Activated naive CD4-positive, alpha-beta T cell treated with anti-CD3 and anti-CD28 coated beads for 36 hours (primary cell): Measurements from ENCODE around the gene PROB1. TPM values are rescaled to one million over a fixed set of nuclear protein-coding genes. Genes with fewer than 3 reads are reported as not detected.

Experiments used
- CTCF ChIA-PET: fragments of 350-600 bp; sonication (Branson Sonifier 250); formaldehyde crosslinking; loops from one replicate; lab custom pipeline; 2021; ENCODE audit warnings: antibody characterized with exemption; lab: Charles Lee
- DNase-seq: peaks from one replicate; pipeline ENCODE4 v3.0.0-alpha.2; 2020
- H3K27ac Mint-ChIP-seq: one replicate; pipeline ENCODE4 v1.8.0; 2021; ENCODE audit warnings: mild to moderate bottlenecking, mixed read lengths
- H3K27me3 Mint-ChIP-seq: one replicate; pipeline ENCODE4 v1.8.0; 2021; ENCODE audit warnings: low read depth, mixed read lengths
- H3K36me3 Mint-ChIP-seq: one replicate; pipeline ENCODE4 v1.8.0; 2021; ENCODE audit warnings: low read depth, mixed read lengths
- H3K4me1 Mint-ChIP-seq: one replicate; pipeline ENCODE4 v1.8.0; 2021; ENCODE audit warnings: low read depth, mixed read lengths
- H3K4me3 Mint-ChIP-seq: one replicate; pipeline ENCODE4 v1.8.0; 2021; ENCODE audit warnings: mild to moderate bottlenecking, moderate library complexity, mixed read lengths
- H3K9me3 Mint-ChIP-seq: one replicate; pipeline ENCODE4 v1.8.0; 2021; ENCODE audit warnings: mixed read lengths
- intact Hi-C: fragments of 100-400 bp; cut with micrococcal nuclease; formaldehyde crosslinking; loops from one replicate; pipeline ENCODE4 v1.15.1; 2023
- total RNA-seq, 2 experiments: library from RNA; stranded (reverse); gene quantifications; one replicate each; pipeline ENCODE4 v1.2.3, GENCODE V29; 2021

Gene PROB1
- total RNA-seq, 2 experiments from 2014 or later = 1.1 to 1.2 TPM

DNA sequence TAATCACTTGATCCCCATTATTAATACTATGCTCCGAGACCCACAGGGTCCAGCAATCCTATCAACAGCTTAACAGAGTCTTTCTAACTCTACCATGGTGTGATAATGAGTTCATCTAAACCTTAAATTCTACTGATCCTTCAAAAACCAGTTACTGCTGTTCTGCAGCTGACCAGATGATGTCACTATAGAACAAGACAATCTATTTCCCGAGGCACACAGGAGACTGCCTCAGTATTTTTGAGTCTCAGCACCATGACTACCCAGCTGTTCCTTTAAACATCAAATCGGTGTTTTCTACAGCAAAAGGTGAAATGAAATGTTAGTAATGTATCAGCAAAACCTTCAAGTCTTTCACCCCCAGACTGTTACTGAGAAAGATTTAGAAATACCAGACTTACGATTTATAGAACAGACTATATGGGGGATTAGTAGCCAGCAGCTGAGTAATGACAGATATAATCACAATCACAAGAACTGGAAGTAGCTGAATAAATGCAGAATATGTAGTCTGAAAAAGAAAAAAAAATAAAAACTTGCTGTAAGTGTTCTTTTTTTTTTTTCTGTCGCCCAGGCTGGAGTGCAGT is 27.5 kb upstream of the PROB1 start:
- H3K9me3 Mint-ChIP-seq = no peaks in the 10 kb centered on the region
- peaks cover 5% of the 10 kb centered on the region for H3K4me1 Mint-ChIP-seq
- H3K4me3 Mint-ChIP-seq = no peak overlapping the region
- intact Hi-C loops = loop anchor here (1.0 to 2.0 kb wide), 7 partner anchors 50 to 343 kb away; partner anchors contain the start of genes STING1 and UBE2D2
- H3K27ac Mint-ChIP-seq = no peak overlapping the region
- H3K27me3 Mint-ChIP-seq = no peaks in the 10 kb centered on the region
- H3K36me3 Mint-ChIP-seq = peaks cover 37% of the 10 kb centered on the region
- DNase-seq = peak; percentile 77
- CTCF ChIA-PET = interaction anchor here (0.6 to 9.3 kb wide), 35 partner anchors 8 to 249 kb away, joined by 3 to 326 read pairs (median 5); partner anchors contain the start of genes DNAJC18, SPATA24 and STING1

DNA sequence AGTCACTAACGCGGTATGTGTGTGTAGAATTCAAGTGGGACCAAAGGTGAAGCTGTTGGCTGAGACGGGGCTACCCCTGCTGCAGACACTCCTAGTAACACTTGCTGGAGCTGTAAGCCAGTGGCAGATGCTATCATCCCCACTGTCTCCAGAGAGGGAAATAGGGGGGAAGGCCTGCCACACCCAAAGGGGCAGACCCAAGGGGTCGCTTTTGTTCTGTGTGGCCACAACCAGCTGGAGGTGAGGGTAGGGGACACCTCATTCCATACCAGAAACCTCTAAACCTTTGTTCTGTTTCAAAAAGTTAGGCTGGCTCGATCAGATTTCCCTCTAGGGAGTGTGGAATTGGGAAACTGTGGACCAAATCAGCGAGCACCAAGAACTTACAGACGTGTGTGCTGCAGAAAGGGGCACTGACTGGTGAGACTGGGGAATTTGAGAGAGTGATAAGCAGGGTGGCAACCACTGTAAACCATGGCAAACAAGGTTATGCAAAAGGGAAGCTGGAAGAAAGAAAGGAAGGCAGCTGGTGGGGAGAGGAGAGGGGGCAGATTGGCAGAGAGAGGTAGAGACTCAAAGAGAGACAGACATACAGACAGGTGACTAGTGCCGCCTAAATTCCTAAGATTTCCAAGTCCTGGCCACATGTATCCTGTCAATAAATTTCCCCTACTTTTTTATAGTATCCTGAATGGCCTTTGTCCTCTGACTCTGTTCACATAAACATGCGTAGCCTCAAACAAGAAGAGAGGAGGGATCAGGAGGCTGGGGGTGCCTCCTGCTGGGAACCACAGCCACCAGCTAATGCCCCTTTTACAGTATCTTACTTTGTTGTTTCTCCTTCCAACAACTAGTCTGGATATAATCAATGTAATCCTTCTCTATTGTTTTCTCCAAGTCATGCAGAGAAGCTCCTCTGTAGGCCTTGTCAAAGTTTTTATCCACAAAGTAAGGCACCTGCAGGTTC is 24.6 kb upstream of the PROB1 start:
- Mint-ChIP-seq H3K4me3 (no peak overlapping the region), H3K4me1 (peaks cover 33% of the 10 kb centered on the region), H3K27ac (peak overlapping the region; percentile 44), H3K27me3 (no peaks in the 10 kb centered on the region), H3K36me3 (peaks cover 34% of the 10 kb centered on the region), H3K9me3 (no peaks in the 10 kb centered on the region)
- CTCF ChIA-PET = interaction anchor here (0.8 to 9.3 kb wide), 15 partner anchors 9 to 347 kb away, joined by 3 to 326 read pairs (median 4); partner anchors contain the start of genes SMIM33 and STING1
- intact Hi-C loops = loop anchor here (1.0 to 5.0 kb wide), 2 partner anchors 25 to 328 kb away; no protein-coding TSS in a partner anchor
- DNase-seq = no peak

DNA sequence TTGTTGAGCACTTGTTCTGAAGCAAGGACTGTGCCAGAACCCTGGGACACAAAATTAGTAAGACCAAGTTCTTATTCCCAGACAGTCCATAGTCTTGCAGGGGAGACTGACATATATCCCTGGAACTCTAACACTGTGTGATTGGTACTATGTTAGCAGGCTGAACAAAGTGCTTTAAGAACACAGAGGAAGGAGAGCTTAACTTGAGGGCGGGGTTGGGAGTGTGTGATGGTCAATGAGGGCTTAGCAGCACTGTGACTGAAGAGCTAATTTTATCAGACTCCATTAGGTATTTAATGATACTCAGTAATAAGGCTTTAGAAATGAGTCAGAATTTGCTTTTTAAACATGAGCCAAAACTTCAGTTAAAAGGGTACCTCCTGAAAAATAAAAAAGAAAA is 23.9 kb upstream of the PROB1 start:
- Mint-ChIP-seq H3K36me3 (peaks cover 28% of the 10 kb centered on the region), H3K9me3 (no peaks in the 10 kb centered on the region), H3K27ac (no peak overlapping the region), H3K27me3 (no peaks in the 10 kb centered on the region), H3K4me3 (no peak overlapping the region), H3K4me1 (peaks cover 40% of the 10 kb centered on the region)
- CTCF ChIA-PET = interaction anchor here (0.8 to 9.3 kb wide), 5 partner anchors 10 to 345 kb away, joined by 3 to 326 read pairs (median 3); partner anchors contain the start of gene STING1
- intact Hi-C loops = loop anchor here (1.0 to 5.0 kb wide), 2 partner anchors 24 to 329 kb away; no protein-coding TSS in a partner anchor
- DNase-seq = no peak

DNA sequence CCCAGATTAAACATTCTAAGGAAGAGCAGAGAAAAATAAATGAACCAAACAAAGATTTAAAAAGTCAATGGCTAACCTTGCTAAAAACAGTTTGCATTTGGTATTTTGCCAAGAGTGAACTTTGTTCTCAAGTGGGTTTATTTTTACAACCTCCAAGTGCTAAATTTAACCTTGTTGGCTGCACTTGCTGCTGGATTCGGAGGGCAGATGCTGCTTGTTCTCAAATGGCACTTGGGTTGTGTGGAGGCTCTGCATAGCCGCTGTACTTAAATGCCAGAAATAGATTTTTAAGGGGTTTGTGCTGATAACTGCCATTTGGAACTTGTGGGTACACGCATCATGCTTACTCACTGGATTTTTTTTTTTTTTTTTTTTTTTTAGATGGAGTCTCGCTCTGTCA is 22.3 kb upstream of the PROB1 start:
- no peak overlapping the region for H3K4me3 Mint-ChIP-seq
- intact Hi-C loops = loop anchor here (5.0 kb wide), 1 partner anchor 330 kb away; no protein-coding TSS in a partner anchor
- CTCF ChIA-PET = interaction anchor here (0.7 to 9.3 kb wide), 9 partner anchors 7 to 175 kb away, joined by 3 to 326 read pairs (median 4); no protein-coding TSS in a partner anchor
- no peak overlapping the region for H3K27ac Mint-ChIP-seq
- H3K9me3 Mint-ChIP-seq = no peaks in the 10 kb centered on the region
- H3K36me3 Mint-ChIP-seq = peaks cover 20% of the 10 kb centered on the region
- H3K4me1 Mint-ChIP-seq = peaks cover 50% of the 10 kb centered on the region
- DNase-seq = no peak
- no peaks in the 10 kb centered on the region for H3K27me3 Mint-ChIP-seq

DNA sequence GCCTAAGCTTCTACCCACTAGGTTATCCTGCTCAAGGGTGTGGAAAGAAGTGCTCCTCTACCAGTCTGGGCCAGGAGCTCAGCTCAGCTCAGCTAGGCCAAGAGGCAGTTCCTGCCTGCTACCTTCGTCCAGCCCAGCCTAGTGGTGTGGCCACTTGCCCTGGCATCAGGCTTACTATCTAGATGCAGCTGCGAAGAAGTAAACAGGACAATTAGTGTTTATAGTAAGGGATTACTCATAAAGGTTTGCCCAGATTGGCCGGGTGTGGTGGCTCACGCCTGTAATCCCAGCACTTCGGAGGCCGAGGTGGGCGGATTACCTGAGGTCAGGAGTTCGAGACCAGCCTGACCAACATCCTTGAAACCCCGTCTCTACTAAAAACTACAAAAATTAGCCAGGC is 21.7 kb upstream of the PROB1 start:
- H3K4me3 Mint-ChIP-seq = no peak overlapping the region
- no peaks in the 10 kb centered on the region for H3K27me3 Mint-ChIP-seq
- CTCF ChIA-PET = interaction anchor here (0.7 to 4.5 kb wide), 8 partner anchors 8 to 349 kb away, joined by 3 to 38 read pairs (median 4); partner anchors contain the start of gene DNAJC18
- H3K4me1 Mint-ChIP-seq = peaks cover 49% of the 10 kb centered on the region
- intact Hi-C loops = loop anchor here (5.0 kb wide), 1 partner anchor 331 kb away; no protein-coding TSS in a partner anchor
- H3K36me3 Mint-ChIP-seq = peaks cover 21% of the 10 kb centered on the region
- peak overlapping the region; percentile 85 for H3K27ac Mint-ChIP-seq
- H3K9me3 Mint-ChIP-seq = no peaks in the 10 kb centered on the region
- no peak for DNase-seq

DNA sequence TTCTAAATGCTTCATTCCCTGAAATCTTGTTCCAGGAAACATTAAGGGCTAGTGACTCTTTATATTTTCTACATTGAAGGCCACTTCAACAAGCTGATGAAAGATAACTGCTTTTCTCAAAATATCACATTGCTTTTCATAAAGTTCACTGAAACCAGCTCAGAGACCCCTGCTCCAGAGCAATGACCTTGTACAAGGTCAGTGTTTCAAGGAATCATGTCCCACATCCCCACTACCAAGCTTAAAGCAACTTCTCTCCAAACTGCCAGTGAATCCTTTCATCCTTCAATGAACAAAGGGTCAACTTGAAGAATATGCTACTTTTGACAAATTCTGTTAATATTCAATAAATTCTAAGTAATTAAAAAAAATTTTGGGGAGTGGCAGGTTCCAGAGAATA is 21.0 kb upstream of the PROB1 start:
- CTCF ChIA-PET = interaction anchor here (0.9 to 4.5 kb wide), 8 partner anchors 9 to 350 kb away, joined by 3 to 38 read pairs (median 4); partner anchors contain the start of genes DNAJC18 and MZB1
- intact Hi-C loops = loop anchor here (1.0 to 5.0 kb wide), 7 partner anchors 31 to 331 kb away; no protein-coding TSS in a partner anchor
- Mint-ChIP-seq H3K36me3 (peaks cover 17% of the 10 kb centered on the region), H3K27ac (peak overlapping the region; percentile 90), H3K4me1 (peaks cover 49% of the 10 kb centered on the region), H3K4me3 (peak overlapping the region; percentile 35), H3K27me3 (no peaks in the 10 kb centered on the region), H3K9me3 (no peaks in the 10 kb centered on the region)
- no peak for DNase-seq

DNA sequence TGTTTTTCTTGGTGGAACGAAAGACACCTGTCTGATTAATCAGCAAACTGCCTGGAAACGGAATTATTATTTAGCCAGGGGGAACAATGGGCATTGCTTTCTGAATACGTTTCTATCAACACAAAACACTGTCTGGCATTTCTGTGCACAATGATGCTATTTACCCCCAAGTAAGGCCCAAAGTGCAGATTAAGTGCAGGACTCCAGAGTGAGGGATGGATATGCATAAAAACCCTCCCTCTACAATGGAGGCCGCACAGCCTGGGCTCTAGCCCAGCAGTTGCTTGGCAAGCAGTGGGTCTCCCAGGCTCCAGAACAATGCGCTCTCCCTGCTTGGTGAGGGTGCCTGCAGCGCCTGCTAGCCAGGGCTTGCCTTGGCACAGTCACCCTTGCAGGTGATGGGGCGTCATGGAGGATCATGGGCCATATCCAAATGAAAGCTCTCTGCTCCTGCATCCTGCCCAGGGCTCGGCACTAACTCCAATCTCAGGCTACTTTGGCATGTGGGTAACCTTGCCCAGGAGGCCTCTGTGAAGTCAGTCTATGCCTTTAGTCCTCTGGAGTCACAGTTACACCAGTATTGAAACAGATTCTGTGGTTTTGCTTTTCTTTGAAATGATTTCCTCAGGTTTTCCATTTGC is 20.4 kb upstream of the PROB1 start:
- CTCF ChIA-PET = interaction anchor here (0.9 to 4.5 kb wide), 6 partner anchors 9 to 102 kb away, joined by 3 to 38 read pairs (median 6); partner anchors contain the start of gene MZB1
- Mint-ChIP-seq H3K4me1 (peaks cover 49% of the 10 kb centered on the region), H3K4me3 (peak overlapping the region; percentile 40), H3K36me3 (peaks cover 17% of the 10 kb centered on the region), H3K9me3 (no peaks in the 10 kb centered on the region), H3K27me3 (no peaks in the 10 kb centered on the region), H3K27ac (peak overlapping the region; percentile 90)
- DNase-seq = peak; percentile 66
- intact Hi-C loops = loop anchor here (1.0 to 5.0 kb wide), 7 partner anchors 32 to 332 kb away; no protein-coding TSS in a partner anchor

DNA sequence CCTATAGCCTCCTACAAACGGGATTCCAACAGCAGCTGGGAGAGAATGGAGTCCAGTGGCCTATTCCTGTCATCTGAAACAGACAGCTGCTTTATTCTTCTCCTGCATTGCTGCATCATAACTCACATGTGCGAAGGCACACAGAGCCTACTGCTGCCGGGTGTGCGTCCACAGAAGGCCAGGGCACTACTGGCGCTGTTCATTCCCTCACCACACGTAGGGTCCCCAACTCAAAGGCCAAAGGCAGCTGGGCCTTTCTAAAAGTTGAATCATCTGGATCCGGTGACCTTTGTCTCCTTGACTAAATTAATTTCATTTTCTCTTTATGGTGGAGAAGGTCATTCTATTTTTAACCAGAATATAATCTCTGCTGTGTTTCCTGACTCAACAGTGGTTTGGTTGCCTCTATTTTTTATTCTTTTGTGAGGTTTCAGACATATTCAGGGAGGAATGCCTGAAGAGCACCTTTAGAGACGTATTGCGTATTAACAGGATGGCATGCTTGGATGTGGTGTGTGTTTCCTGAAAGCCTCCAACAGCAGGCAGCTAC is 19.8 kb upstream of the PROB1 start:
- Mint-ChIP-seq H3K36me3 (peaks cover 16% of the 10 kb centered on the region), H3K9me3 (no peaks in the 10 kb centered on the region), H3K4me1 (peaks cover 49% of the 10 kb centered on the region), H3K27me3 (no peaks in the 10 kb centered on the region), H3K27ac (peak overlapping the region; percentile 90), H3K4me3 (peak overlapping the region; percentile 40)
- CTCF ChIA-PET = interaction anchor here (0.6 to 4.5 kb wide), 7 partner anchors 8 to 150 kb away, joined by 3 to 38 read pairs (median 5); partner anchors contain the start of gene SPATA24
- intact Hi-C loops = loop anchor here (1.0 to 5.0 kb wide), 10 partner anchors 10 to 333 kb away; partner anchors contain the start of genes SPATA24, STING1 and UBE2D2
- no peak for DNase-seq

DNA sequence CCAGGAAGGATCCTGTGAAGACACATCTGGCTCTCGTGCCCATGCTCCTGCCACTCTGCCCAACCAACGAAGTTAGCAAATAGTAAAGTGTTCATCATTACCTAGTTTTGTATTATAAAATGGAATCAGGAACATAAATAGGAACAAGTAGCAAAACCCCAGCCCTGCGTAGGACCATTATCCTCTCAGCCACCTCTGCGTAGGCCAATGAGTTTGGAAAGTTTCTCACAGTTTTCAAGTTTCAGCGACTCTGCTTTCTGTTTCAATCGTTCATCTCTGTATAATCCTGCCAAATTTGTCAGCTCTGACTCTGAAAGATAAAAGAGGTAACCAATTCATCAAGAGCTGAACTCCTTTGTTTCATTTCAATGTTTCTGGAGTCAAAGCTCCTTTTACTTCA is 19.1 kb upstream of the PROB1 start:
- intact Hi-C loops = loop anchor here (1.0 to 2.0 kb wide), 6 partner anchors 10 to 223 kb away; partner anchors contain the start of genes SPATA24, STING1 and UBE2D2
- Mint-ChIP-seq H3K4me1 (peaks cover 49% of the 10 kb centered on the region), H3K27ac (peak overlapping the region; percentile 90), H3K9me3 (no peaks in the 10 kb centered on the region), H3K27me3 (no peaks in the 10 kb centered on the region), H3K4me3 (no peak overlapping the region), H3K36me3 (peaks cover 14% of the 10 kb centered on the region)
- CTCF ChIA-PET = interaction anchor here (0.6 to 4.5 kb wide), 8 partner anchors 9 to 150 kb away, joined by 3 to 38 read pairs (median 4); partner anchors contain the start of gene SPATA24
- peak; percentile 57 for DNase-seq

DNA sequence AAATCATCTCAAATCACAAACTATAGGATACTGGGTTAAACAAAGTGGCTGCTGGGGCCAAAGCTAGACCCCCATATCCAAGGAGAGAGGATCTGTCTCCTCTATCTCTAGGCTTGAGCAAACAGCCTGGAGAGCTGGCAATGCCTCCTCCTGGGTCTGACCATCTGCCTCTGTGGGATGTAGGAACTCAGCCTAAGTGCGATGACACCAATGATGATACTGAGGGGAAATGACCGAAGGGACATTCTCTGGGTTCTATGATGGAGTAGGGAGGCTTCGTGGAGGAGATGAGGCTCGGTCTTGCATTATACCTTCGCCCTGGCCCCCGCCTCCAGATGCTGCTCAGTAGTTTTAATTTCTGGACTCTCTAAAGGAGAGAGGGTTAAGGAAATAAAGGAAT is 18.2 kb upstream of the PROB1 start:
- Mint-ChIP-seq H3K4me3 (no peak overlapping the region), H3K27ac (no peak overlapping the region), H3K27me3 (no peaks in the 10 kb centered on the region), H3K36me3 (peaks cover 9% of the 10 kb centered on the region), H3K4me1 (peaks cover 49% of the 10 kb centered on the region), H3K9me3 (no peaks in the 10 kb centered on the region)
- CTCF ChIA-PET = interaction anchor here (1.3 to 4.5 kb wide), 3 partner anchors 10 to 100 kb away, joined by 3 to 38 read pairs (median 8); no protein-coding TSS in a partner anchor
- intact Hi-C loops = no loop called here
- no peak for DNase-seq
